H9 (cell line): Measurements from ENCODE around the gene HGF. TPM values are rescaled to one million over a fixed set of nuclear protein-coding genes. Genes with fewer than 3 reads are reported as not detected.

ENCODE experiments used
- DNase-seq: peaks from one replicate; pipeline ENCODE4 v3.0.0-alpha.2; 2017
- H2AFZ ChIP-seq: one replicate; pipeline ENCODE4 v1.6.1; 2013; ENCODE audit warnings: mild to moderate bottlenecking, low read length, control low read depth, moderate library complexity
- H2AK5ac ChIP-seq: 2 replicates; pipeline ENCODE4 v1.6.1; 2013; ENCODE audit warnings: low read length, control low read depth, mixed read lengths; ENCODE audit not compliant: insufficient read length
- H2BK120ac ChIP-seq: one replicate; pipeline ENCODE4 v1.6.1; 2013; ENCODE audit warnings: low read depth, mild to moderate bottlenecking, low read length, control low read depth, inconsistent platforms; ENCODE audit not compliant: poor library complexity, severe bottlenecking
- H2BK12ac ChIP-seq: 2 replicates; pipeline ENCODE4 v1.6.1; 2013; ENCODE audit warnings: low read length, control low read depth, mixed read lengths, low read depth; ENCODE audit not compliant: insufficient read length
- H2BK15ac ChIP-seq: 2 replicates; pipeline ENCODE4 v1.6.1; 2013; ENCODE audit warnings: low read depth, low read length, control low read depth
- H2BK20ac ChIP-seq: one replicate; pipeline ENCODE4 v1.6.1; 2013; ENCODE audit warnings: low read depth, mild to moderate bottlenecking, low read length, control low read depth, inconsistent platforms; ENCODE audit not compliant: poor library complexity, severe bottlenecking
- H2BK5ac ChIP-seq: 2 replicates; pipeline ENCODE4 v1.6.1; 2013; ENCODE audit warnings: low read length, control low read depth, mixed read lengths; ENCODE audit not compliant: insufficient read length
- H3K14ac ChIP-seq: 2 replicates; pipeline ENCODE4 v1.6.1; 2013; ENCODE audit warnings: low read length, control low read depth; ENCODE audit not compliant: insufficient read depth
- H3K18ac ChIP-seq: 2 replicates; pipeline ENCODE4 v1.6.1; 2013; ENCODE audit warnings: low read depth, mild to moderate bottlenecking, mixed read lengths, low read length, control low read depth; ENCODE audit not compliant: insufficient read length
- H3K23ac ChIP-seq: 2 replicates; pipeline ENCODE4 v1.6.1; 2013; ENCODE audit warnings: low read length, control low read depth, mixed read lengths, low read depth; ENCODE audit not compliant: insufficient read length
- H3K23me2 ChIP-seq: 2 replicates; pipeline ENCODE4 v1.6.1; 2013; ENCODE audit warnings: low read depth, mild to moderate bottlenecking, mixed read lengths, low read length, control low read depth; ENCODE audit not compliant: insufficient read length, poor library complexity, severe bottlenecking
- H3K27ac ChIP-seq: 2 replicates; pipeline ENCODE4 v1.5.1; 2013; ENCODE audit warnings: low read length, control low read depth, mixed read lengths, low read depth; ENCODE audit not compliant: insufficient read length
- H3K27me3 ChIP-seq: 2 replicates; pipeline ENCODE4 v1.6.1; 2013; ENCODE audit warnings: low read length, control low read depth, inconsistent platforms; ENCODE audit not compliant: insufficient read depth
- H3K4ac ChIP-seq: 2 replicates; pipeline ENCODE4 v1.6.1; 2013; ENCODE audit warnings: low read depth, mild to moderate bottlenecking, control low read depth, inconsistent platforms, low read length, moderate library complexity
- H3K4me1 ChIP-seq: 2 replicates; pipeline ENCODE4 v1.6.1; 2013; ENCODE audit warnings: low read length, control low read depth, inconsistent platforms; ENCODE audit not compliant: insufficient read depth
- H3K4me2 ChIP-seq: 2 replicates; pipeline ENCODE4 v1.6.1; 2013; ENCODE audit warnings: low read length, control low read depth, mixed read lengths; ENCODE audit not compliant: insufficient read length, insufficient read depth
- H3K56ac ChIP-seq: 2 replicates; pipeline ENCODE4 v1.6.1; 2013; ENCODE audit warnings: low read depth, mild to moderate bottlenecking, mixed read lengths, low read length, control low read depth; ENCODE audit not compliant: insufficient read length
- H3K79me1 ChIP-seq: 2 replicates; pipeline ENCODE4 v1.6.1; 2013; ENCODE audit warnings: low read depth, mild to moderate bottlenecking, moderate library complexity, low read length, control low read depth, inconsistent platforms; ENCODE audit not compliant: insufficient read depth, poor library complexity, severe bottlenecking
- H3K79me2 ChIP-seq: 2 replicates; pipeline ENCODE4 v1.6.1; 2013; ENCODE audit warnings: low read length, control low read depth, inconsistent platforms; ENCODE audit not compliant: insufficient read depth
- H3K9ac ChIP-seq: 2 replicates; pipeline ENCODE4 v1.6.1; 2013; ENCODE audit warnings: low read length, control low read depth, mixed read lengths; ENCODE audit not compliant: insufficient read length; ENCODE audit errors: extremely low read depth
- H3K9me3 ChIP-seq: one replicate; pipeline ENCODE4 v1.6.1; 2013; ENCODE audit warnings: low read depth, low read length, inconsistent platforms; ENCODE audit not compliant: control insufficient read depth
- H3T11ph ChIP-seq: one replicate; pipeline ENCODE4 v1.6.1; 2013; ENCODE audit warnings: mild to moderate bottlenecking, low read length, control low read depth, inconsistent platforms
- H4K20me1 ChIP-seq: one replicate; pipeline ENCODE4 v1.6.1; 2013; ENCODE audit not compliant: control insufficient read depth, insufficient read length, insufficient read depth
- H4K5ac ChIP-seq: 2 replicates; pipeline ENCODE4 v1.6.1; 2013; ENCODE audit warnings: low read depth, mild to moderate bottlenecking, mixed read lengths, low read length, control low read depth; ENCODE audit not compliant: insufficient read length
- H4K8ac ChIP-seq: replicated peaks from 2 replicates; pipeline ENCODE4 v1.6.1; 2013; ENCODE audit warnings: low read length, control low read depth, mixed read lengths, low read depth; ENCODE audit not compliant: insufficient read length
- H4K91ac ChIP-seq: 2 replicates; pipeline ENCODE4 v1.6.1; 2013; ENCODE audit warnings: low read depth, mild to moderate bottlenecking, moderate library complexity, mixed read lengths, low read length, control low read depth; ENCODE audit not compliant: insufficient read length
- H3K27ac Mint-ChIP-seq, 3 experiments: 2 replicates in 2 of 3; 3 replicates in 1 of 3; pipeline ENCODE4 v1.8.0; 2020 to 2021; ENCODE audit warnings: mixed read lengths in 3 of 3, mild to moderate bottlenecking in 1 of 3, moderate library complexity in 1 of 3
- H3K27me3 Mint-ChIP-seq: 2 replicates; pipeline ENCODE4 v1.8.0; 2021; ENCODE audit warnings: low read depth, mild to moderate bottlenecking, moderate library complexity, mixed read lengths
- H3K36me3 Mint-ChIP-seq, 3 experiments: 2 replicates in 2 of 3; 3 replicates in 1 of 3; pipeline ENCODE4 v1.8.0; 2020 to 2021; ENCODE audit warnings: low read depth in 3 of 3, mixed read lengths in 3 of 3; ENCODE audit not compliant: insufficient read depth in 1 of 3
- H3K4me1 Mint-ChIP-seq, 2 experiments: 2 replicates each; pipeline ENCODE4 v1.8.0; 2020; ENCODE audit warnings: mixed read lengths in 2 of 2
- H3K4me3 Mint-ChIP-seq, 2 experiments: 2 replicates in 1 of 2; 3 replicates in 1 of 2; pipeline ENCODE4 v1.8.0; 2020 to 2021; ENCODE audit warnings: mild to moderate bottlenecking in 2 of 2, mixed read lengths in 2 of 2, moderate library complexity in 1 of 2
- H3K9me3 Mint-ChIP-seq, 2 experiments: 2 replicates in 1 of 2; 3 replicates in 1 of 2; pipeline ENCODE4 v1.8.0; 2020; ENCODE audit warnings: mild to moderate bottlenecking in 2 of 2, mixed read lengths in 2 of 2, moderate library complexity in 1 of 2
- WGBS: extraction: QIAGEN DNeasy Blood & Tissue Kit; methylation state at CpG from one replicate; pipeline ENCODE4 v1.1.7; 2013; ENCODE audit warnings: missing lambda C conversion rate, low lambda C conversion rate, mixed read lengths; ENCODE audit not compliant: insufficient read length; ENCODE audit errors: extremely low coverage; 5-methylcytosine and 5-hydroxymethylcytosine counted together
- total RNA-seq: library from RNA; stranded (reverse); gene quantifications from 2 replicates; pipeline ENCODE4 v1.2.1, GENCODE V29; 2021
- TF ChIP-seq, protein P1 (sequence below): fragments of 200-600 bp; sonication (generic); conservative IDR thresholded peaks from 3 replicates; pipeline ENCODE4 v1.8.0; 2021; ENCODE audit warnings: antibody characterized with exemption, mild to moderate bottlenecking

Gene HGF
- total RNA-seq, 1 experiment from 2014 or later: 0.15 TPM

GRCh38 chr7:81754918-81755696 lies 14.7 kb downstream of the HGF start:
- Histone ChIP-seq H2BK5ac (no peak overlapping the region), H3K56ac (no peak overlapping the region), H3K27me3 (no peaks in the 10 kb centered on the region), H2BK15ac (no peak overlapping the region), H3K9me3 (no peaks in the 10 kb centered on the region), H2BK12ac (no peak overlapping the region), H2AFZ (no peak overlapping the region), H2BK120ac (no peak overlapping the region), H2BK20ac (no peak overlapping the region), H4K20me1 (no peaks in the 10 kb centered on the region), H4K91ac (no peak overlapping the region), H3K23ac (no peak overlapping the region), H3K23me2 (no peaks in the 10 kb centered on the region), H3T11ph (no peak overlapping the region), H3K18ac (no peak overlapping the region), H3K4me1 (0 out of 2 replicates have a peak, but pooled peaks cover 3% of the 10 kb centered on the region), H3K9ac (no peak overlapping the region), H3K27ac (no peak overlapping the region), H3K79me2 (no peaks in the 10 kb centered on the region), H4K8ac (no peak overlapping the region), H3K14ac (no peak overlapping the region), H3K4me2 (no peak overlapping the region), H3K4ac (no peak overlapping the region), H4K5ac (no peak overlapping the region), H3K79me1 (no peaks in the 10 kb centered on the region), H2AK5ac (no peak overlapping the region)
- Mint-ChIP-seq H3K9me3 (no peaks in the 10 kb centered on the region; a peak in 1 of 5 replicates), H3K27ac (no peak overlapping the region), H3K27me3 (no peaks in the 10 kb centered on the region), H3K36me3 (0 out of 7 replicates have a peak, but pooled peaks cover 0 to 3% (median 0%) of the 10 kb centered on the region in 3 experiments), H3K4me3 (no peak overlapping the region), H3K4me1 (peaks cover 24 to 27% of the 10 kb centered on the region in 2 experiments)
- WGBS: no CpG with 5 or more reads among the region's 2 CpGs
- DNase-seq: no peak
- TF ChIP-seq, protein P1, sequence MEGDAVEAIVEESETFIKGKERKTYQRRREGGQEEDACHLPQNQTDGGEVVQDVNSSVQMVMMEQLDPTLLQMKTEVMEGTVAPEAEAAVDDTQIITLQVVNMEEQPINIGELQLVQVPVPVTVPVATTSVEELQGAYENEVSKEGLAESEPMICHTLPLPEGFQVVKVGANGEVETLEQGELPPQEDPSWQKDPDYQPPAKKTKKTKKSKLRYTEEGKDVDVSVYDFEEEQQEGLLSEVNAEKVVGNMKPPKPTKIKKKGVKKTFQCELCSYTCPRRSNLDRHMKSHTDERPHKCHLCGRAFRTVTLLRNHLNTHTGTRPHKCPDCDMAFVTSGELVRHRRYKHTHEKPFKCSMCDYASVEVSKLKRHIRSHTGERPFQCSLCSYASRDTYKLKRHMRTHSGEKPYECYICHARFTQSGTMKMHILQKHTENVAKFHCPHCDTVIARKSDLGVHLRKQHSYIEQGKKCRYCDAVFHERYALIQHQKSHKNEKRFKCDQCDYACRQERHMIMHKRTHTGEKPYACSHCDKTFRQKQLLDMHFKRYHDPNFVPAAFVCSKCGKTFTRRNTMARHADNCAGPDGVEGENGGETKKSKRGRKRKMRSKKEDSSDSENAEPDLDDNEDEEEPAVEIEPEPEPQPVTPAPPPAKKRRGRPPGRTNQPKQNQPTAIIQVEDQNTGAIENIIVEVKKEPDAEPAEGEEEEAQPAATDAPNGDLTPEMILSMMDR: no peak
